T follicular helper cell (primary cell): Measurements from ENCODE around the gene GEMIN8.
A peak's percentile ranks its signal among the peaks of the same experiment; 100 is the strongest.

ENCODE experiments used
- DNase-seq: peaks from one replicate; pipeline ENCODE4 v3.0.0-alpha.2; 2020; ENCODE audit warnings: low read depth
- total RNA-seq, 2 experiments: gene quantifications; one replicate each; lab custom pipeline; 2026; lab: John Stamatoyannopoulos, UW

Gene GEMIN8, protein sequence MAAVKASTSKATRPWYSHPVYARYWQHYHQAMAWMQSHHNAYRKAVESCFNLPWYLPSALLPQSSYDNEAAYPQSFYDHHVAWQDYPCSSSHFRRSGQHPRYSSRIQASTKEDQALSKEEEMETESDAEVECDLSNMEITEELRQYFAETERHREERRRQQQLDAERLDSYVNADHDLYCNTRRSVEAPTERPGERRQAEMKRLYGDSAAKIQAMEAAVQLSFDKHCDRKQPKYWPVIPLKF
- total RNA-seq = 15.7 to 22.5 reads per million in 2 experiments

DNA sequence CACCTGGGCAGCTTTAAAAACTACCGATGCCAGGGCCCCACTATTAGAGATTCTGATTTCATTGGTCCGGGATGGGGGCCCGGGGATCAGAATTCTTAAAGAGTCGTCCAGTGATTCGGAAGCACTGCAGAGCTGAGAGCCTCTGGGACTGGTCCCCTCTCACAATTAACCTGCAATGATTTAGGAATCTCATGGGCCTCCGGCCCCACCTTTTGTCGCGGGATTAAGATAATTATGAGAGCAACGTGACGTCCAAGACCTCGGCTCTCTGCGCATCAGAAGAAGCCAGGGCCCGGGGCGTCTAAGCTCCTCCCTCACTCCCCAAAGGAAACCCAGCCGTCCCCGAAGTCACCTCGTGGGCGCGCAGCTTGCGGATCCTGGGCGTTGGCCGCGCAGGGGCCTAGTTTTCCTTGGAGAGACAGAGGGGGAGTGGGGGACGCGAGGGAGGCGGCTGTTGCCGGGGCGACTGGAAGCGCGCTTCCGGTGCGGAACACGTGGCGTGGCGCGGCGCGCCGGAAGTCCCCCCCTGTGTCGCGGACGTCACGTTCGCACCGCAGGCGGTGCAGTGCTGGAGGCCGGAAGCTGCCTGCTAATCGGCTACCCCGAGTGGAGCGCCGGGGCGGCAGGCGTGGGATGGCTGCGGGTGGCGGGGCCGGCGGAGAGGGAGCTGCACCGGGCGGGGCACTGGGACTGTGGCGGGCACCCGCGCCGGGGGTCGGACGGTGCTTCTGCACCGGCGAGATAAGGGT lies at the start of gene GEMIN8:
Gene GEMIN8 (minus strand): TSS at position 468 of the 749 bp plus-strand sequence. CDS start 8,414 bp downstream, outside the sequence.
- DNase-seq = peak; percentile 86

- DNase-seq = no peak
Observed at GRCh38 chrX:14076639-14077038, 46.9 kb upstream of the GEMIN8 start.

GRCh38 chrX:14073556-14073955 lies 43.9 kb upstream of the GEMIN8 start:
- no peak for DNase-seq

GRCh38 chrX:14073071-14073470 lies 43.4 kb upstream of the GEMIN8 start:
- no peak for DNase-seq

- no peak for DNase-seq
Observed at GRCh38 chrX:14065800-14066199, 36.1 kb upstream of the GEMIN8 start.

GRCh38 chrX:14064626-14065432 lies 35.1 kb upstream of the GEMIN8 start:
- no peak for DNase-seq

GRCh38 chrX:14062524-14062923 lies 32.8 kb upstream of the GEMIN8 start:
- no peak for DNase-seq

DNA sequence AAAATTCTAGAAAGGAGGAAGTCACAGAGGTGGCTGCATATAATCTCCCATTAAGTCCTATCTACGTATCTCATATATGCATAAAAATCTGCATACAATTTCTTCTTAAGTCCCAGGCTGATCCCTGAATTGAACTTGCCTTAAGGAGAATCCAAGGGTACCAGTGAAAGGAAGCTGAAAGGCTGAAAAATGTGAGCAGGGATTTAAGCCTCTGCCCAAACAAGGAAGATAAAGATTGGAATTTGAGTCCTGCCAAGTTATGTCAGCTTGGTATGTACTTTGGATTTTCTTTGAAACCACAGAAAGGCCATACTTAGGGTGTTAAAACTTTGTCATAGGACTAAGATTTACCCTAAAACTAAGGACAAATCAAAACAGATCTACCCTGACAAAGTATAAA lies 26.5 kb upstream of the GEMIN8 start:
- DNase-seq = no peak

GRCh38 chrX:14051416-14051815 lies 21.7 kb upstream of the GEMIN8 start:
- DNase-seq = no peak

DNA sequence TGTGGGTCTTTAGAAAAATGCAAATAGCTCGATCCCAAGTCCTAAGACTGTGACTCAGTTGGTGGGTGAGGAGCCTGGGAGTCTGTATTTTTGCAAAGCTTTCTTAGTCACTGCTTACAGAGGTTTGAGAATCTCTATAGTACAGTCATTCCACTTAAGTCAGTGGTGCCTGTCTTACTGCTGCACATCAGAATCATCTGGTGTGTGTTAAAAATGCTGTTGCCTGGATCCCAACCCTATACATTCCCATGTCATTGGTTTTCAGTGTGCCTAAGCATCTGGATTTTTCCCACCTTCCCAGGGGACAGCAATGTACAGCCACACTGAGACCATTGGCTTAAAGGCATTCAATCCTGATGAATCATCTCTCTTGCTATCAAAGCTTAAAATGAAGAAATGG lies 21.0 kb upstream of the GEMIN8 start:
- no peak for DNase-seq

- no peak for DNase-seq
Observed at GRCh38 chrX:14043209-14043608, 13.5 kb upstream of the GEMIN8 start.

DNA sequence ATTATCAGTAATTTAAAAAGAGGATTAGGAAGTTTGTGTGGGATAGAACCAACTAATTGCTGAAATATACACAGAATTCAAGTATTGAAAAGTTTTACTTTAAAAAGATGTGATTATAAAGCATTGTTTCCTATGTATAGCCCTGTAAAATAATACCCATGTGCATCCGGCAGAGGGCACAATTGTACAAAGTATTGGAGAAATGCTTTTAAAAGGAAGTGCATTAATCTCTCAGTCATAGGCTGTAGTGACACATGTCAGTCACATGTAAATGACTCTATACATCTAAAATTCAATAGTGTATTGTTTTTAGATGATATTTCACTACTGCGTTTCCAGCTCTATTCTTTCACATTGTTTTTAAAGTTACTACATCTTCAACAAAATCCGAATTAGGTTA lies 9.7 kb upstream of the GEMIN8 start:
- peak; percentile 52 for DNase-seq

- no peak for DNase-seq
Observed at GRCh38 chrX:14038375-14039085, 8.8 kb upstream of the GEMIN8 start.

- DNase-seq = peak; percentile 56
Observed at GRCh38 chrX:14032406-14032805, 2.7 kb upstream of the GEMIN8 start.

DNA sequence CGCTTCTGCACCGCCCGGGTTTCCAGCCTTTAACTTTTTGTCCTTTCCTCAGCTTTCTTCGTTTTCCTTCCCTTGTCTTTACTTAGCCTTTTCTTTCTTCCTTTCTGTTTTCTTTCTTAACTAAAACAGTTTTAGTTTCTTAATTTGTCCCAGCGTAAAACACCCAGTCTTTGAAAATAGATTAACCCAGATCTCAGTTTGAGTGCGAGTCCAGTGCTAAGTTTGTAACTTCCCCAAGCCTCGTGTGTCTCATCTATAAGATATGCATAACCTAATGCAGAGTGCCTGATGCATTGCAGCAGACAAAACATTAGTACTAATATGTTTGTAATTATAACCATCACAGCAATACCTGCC lies 460 bp upstream of the GEMIN8 start:
- no peak for DNase-seq

DNA sequence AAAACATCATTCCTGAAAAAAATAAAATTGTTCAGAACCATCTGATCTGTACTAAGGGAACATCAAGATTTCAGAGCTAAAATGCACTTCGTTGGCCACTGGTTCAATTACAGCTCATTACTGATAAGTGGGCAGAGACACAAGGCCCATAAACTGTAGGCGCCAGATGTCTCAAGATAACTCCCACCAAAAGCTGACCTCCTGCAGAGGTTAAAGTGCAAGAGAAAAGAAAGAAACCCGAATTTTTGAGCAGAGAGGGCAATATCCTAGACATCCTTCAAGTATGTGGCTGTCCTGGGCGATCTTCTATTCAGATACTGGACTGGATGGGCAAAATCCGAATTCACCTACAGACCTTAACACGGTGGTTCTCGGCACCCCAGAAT lies 660 bp downstream of the GEMIN8 start:
- DNase-seq = no peak

GRCh38 chrX:14028473-14028872 lies 1.2 kb downstream of the GEMIN8 start:
- no peak for DNase-seq

GRCh38 chrX:14027511-14028019 lies 2.1 kb downstream of the GEMIN8 start:
- no peak for DNase-seq

DNA sequence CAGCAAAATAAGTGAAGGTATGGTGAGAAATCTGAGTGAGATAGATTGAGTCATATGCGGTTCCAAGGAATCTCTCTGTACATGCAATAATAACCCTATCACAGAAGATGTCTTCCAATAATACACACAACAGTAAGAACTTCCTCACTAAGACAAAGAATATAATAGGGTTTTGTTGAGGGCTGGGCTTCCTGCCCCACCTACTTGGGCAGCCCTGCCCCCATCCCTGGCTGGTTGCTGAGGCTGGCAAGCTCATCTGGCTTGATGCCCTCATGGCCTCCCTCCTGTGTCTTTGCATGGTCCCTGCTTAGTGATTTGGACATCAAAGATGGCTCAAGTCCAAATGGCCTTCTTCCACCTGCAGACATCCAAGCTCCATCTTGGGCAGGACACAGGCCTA lies 2.7 kb downstream of the GEMIN8 start:
- DNase-seq = no peak

GRCh38 chrX:14026121-14026520 lies 3.6 kb downstream of the GEMIN8 start:
- no peak for DNase-seq

DNA sequence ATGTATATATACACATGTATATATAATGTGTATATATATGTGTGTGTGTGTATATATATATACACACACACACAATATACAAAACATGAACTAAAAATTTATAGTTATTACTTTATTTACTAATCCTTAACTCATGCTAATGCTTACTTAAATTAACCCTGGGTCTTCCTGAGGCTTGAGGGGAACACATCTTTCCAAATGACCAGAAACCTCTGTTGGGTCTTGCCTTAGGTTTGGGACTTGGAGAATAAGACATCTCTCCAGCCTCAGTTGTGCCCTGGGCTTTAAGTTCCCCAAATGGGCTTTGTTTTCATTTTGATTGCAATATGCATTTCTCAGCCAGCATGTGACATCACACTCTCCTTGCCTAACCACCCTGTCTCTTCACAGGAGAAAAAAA lies 7.7 kb downstream of the GEMIN8 start:
- no peak for DNase-seq

GRCh38 chrX:14017399-14017798 lies 12.3 kb downstream of the GEMIN8 start:
- no peak for DNase-seq
